A673 (cell line): ENCODE results near the gene TCHHL1.

Source experiments
- CTCF ChIP-seq: fragments of 300-800, 200-600 bp; sonication (generic); conservative IDR thresholded peaks from 2 replicates; pipeline ENCODE4 v1.5.1; 2017; ENCODE audit warnings: low read depth, mild to moderate bottlenecking, antibody characterized with exemption, low read length, moderate library complexity, mixed read lengths
- EZH2 ChIP-seq: fragments of 200-600 bp; sonication (generic); IDR thresholded peaks from 2 replicates; pipeline ENCODE4 v1.6.1; 2017; ENCODE audit warnings: borderline replicate concordance, low read depth, mild to moderate bottlenecking, mixed read lengths, antibody characterized with exemption, low read length; ENCODE audit not compliant: poor library complexity, severe bottlenecking

- TF ChIP-seq EZH2 (no peak), CTCF (no peak)
Observed at GRCh38 chr1:152071123-152071522, 17.7 kb downstream of the TCHHL1 start.
